ENCODE measurements around the gene POGLUT3. TPM values are rescaled to one million over a fixed set of nuclear protein-coding genes. Genes with fewer than 3 reads are reported as not detected.

Gene POGLUT3, protein sequence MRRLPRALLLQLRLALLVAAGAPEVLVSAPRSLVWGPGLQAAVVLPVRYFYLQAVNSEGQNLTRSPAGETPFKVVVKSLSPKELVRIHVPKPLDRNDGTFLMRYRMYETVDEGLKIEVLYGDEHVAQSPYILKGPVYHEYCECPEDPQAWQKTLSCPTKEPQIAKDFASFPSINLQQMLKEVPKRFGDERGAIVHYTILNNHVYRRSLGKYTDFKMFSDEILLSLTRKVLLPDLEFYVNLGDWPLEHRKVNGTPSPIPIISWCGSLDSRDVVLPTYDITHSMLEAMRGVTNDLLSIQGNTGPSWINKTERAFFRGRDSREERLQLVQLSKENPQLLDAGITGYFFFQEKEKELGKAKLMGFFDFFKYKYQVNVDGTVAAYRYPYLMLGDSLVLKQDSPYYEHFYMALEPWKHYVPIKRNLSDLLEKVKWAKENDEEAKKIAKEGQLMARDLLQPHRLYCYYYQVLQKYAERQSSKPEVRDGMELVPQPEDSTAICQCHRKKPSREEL
- total RNA-seq, result 37.7 TPM

DNA sequence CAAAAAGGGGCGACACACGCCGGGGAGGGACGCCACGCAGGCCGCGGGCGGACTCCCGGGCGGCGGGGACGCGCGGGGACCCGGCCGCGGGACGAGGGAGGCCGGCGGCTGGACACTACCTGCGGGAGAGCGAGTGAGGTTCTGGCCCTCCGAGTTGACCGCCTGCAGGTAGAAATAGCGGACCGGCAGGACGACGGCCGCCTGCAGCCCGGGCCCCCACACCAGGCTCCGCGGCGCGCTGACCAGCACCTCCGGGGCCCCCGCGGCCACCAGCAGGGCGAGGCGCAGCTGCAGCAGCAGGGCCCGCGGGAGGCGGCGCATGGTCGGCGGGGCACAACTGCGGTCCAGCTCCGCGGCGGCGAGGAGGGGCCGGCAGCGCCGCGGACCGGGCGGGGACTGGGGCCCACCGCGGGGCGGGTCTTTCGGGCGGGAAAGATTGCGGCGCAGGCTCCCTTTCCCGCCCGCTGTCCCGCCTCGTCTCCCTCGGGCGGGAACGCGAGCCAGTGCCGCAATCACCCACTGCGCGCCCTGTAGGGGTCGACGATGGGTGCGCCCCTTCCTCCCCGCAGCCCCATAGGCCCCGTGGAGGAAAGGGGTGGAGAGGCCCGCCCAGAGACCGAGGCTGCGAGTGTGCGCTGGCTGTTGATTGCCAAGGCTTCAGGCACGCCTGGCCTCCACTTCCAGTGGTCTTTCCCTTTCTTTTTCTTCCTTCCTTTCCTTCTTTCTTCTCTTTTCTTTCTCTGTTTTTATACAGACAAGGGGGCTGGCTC is at the start of gene POGLUT3:
Gene POGLUT3, minus strand, starts transcription at position 339 of the 770 bp plus-strand sequence. Its CDS starts 18 bp downstream, at position 321.
- DNase-seq (ENCODE audit: low spot score), result peak; percentile 54

DNA sequence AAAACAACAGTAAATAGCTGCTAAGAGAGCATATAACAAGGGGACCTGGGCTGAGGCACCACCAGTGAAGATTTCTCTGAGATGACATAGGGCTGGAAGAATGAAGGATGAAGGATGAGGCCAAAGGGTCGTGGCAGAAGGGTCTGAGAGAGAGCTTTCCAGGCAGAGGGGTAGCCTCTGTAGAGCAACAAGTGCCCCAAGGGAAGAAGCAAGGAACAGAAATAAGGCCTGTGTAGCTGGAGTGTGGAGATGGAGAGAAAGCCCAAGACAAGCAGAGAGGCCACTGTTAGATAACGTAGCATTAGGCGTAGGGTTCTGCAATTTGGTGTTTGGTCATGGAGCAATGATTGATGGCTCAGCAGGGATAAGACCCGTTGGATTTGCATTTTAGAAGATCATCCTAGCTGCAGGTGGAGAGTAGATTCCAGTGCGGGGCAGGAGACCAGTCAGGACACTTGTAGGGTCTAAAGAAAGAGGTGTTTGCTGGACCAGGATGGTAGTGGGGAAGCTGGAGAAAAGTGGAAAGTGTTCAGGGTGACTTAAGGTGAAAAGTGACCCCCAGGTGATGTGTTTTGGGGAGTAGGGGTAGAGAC is 47.8 kb upstream of the POGLUT3 start:
- DNase-seq (ENCODE audit: low spot score), result no peak

DNA sequence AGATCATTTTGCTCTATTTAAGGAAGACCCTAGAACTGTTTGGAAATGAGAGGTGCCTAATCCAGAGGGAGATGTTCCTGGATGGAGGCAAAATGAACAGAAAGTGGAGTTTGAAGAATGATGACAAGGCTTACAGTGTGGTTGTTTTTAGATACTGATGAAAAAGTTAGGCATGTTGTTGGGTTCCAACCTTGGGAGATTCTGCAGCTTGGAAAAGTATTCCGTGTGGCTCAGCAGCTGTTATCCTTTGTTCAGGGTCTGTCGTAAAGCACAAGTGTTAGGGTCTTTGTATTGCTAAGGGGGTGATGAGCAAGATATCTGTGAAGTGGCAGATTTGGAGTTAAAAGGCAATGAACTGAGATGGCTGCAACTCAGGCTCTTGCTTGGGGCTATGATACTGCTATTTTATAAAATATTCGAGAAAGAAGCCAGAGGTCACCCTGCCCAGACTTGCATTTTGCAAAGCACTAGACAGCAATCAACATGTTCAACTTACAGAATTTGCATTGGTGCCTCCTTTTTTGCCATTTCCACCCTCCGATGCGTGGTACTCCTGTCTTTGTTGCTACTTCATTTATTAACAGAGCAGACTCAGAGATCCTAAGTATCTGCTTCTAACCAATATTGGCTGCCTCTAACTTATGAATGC is 45.3 kb upstream of the POGLUT3 start:
- DNase-seq (ENCODE audit: low spot score), result no peak

DNA sequence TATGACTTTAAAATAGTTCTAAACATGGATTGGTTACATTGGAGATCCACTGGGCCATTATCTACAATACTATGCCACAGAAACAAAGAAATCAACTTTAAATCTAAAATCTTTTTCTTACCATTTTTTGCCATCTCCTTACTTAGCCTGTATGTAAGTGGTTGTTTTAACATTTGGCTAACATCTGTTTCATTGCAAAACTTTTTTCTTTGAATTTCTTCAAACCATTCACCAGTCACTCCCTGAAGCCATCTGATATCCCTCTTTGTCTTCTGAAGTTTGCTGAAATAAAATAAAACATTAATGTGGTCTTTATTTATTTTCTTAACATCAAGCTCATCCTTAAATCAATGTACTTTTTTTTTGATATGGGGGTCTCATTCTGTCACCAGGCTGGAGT is 43.3 kb upstream of the POGLUT3 start:
- no peak for DNase-seq (ENCODE audit: low spot score)

DNA sequence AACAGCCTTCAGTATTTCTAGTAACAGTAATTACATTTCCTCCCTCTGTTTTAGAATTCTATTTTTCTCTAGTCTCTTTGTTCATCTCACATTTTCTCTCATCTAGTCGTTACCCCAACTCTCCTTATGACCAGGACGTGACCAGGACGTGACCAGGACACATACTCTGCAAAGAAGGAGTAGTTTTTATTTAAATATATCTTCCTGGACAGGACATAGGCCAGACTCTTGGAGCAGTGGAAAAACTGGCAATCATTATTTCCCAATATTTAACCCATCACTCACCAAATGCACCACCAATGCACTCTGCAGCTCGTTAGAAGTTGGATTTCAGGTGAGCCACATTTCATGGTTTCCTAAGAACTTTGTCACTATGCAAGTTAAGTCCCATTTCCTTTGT is 40.3 kb upstream of the POGLUT3 start:
- DNase-seq (ENCODE audit: low spot score), result no peak

DNA sequence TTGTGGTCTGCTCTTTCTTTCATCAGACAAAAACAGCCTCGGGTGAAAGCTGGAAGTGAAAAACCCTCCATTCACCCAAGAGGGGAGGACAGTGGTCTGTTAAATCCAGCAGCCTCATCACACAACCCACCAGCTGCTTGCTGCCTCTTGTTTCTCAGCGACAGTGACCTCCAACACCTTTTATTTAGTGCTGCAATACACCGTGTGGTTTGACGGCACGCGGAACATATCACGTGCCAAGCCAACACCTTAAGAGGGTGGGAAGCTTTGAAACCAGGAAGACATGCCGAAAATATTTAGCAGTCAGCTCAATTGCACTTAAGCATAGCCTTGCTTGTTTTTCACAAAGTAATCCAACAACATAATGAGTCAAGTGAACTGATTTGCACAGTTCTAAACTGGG is 39.8 kb upstream of the POGLUT3 start:
- DNase-seq (ENCODE audit: low spot score), result no peak

DNA sequence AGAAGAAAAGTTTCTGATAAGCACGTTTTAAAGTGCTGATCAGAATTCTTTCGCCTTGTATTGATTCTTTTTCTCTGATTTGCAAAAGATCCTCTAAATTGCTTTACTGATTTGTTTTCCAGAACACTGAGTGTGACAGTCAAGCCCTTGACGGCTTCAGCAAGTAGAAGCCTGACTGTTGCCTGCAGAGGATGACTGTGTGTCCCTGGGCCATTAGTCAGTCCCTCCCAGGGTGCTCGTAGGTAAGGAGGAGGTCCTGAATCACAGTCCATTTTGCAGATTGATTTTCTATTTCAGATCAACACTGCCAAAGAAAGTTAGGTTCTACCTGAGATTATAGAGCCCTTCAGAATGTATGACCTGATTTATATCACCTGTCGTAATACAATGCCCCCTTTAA is 38.6 kb upstream of the POGLUT3 start:
- DNase-seq (ENCODE audit: low spot score), result no peak

DNA sequence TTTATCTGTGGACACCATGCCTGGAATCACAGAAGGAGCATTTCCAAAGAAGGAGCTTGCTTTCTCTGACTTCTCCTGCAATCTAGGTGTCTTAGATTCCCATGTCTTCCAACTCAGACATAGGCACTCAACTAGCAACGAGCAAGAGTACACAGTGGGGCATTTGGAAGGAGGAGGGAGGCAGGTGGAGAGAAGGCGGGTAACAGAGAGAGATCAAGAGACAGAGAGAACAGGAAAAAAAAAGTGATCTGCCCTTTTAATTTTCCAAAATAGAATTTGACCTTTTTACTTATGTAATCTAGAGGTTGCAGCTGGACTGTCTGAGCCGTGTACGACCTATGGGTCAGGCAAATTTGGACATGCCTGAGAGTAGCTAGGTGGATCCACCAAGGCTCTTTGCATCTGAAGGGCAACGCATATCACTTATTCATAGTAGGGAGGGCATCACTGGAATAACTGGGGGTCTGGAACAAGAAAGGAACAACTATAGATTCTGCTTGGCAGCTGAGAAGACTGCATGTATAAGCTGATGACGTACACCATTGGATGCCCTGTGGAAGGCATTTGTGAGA is 37.3 kb upstream of the POGLUT3 start:
- DNase-seq (ENCODE audit: low spot score), result no peak

DNA sequence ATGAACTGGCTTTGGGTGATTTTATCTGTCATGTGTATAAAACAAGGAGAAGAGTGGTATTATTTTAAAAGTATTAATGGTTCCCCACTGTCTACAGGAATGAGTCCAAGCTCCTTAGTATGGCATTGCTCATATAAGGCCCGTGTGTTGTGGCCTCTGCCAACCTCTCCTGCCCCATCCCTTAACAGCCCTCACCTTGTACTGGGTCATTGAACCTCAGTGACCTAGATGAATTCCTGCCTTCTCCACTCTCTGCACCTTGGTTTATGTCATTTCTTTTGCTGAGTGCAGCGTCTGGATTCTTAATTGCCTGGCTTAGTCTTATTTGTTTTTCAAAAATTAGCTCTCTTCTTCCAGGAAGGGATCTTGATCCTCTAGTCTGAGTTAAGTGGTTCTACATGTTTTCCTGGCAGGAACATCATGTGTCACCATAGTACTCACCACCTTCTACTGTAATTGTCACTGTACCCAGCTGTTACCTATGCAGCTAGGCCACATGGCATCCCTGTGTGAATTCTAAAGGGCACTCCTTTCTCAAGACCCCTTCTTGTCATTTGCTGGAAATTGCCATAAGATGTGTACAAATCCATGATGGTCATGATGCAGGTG is 36.2 kb upstream of the POGLUT3 start:
- DNase-seq (ENCODE audit: low spot score), result no peak

DNA sequence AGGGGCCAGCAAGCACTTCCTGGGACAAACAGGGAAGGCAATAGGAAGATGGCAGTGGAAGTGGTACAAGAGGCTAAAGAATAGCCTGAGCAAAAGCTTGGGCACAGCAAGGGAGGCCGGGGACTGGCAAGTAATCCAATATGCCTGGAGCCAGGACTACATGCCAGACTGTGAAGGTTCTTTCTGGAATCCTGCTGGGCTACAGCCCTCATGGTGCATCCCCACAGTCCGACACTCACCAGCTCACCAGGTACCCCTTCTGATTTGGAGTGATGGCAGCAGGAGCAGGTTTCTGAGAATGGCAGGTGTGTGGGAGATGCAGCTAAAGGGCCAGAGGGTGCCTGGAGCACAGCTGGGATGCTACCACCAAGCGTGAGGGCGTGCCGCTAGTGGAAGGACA is 32.2 kb upstream of the POGLUT3 start:
- no peak for DNase-seq (ENCODE audit: low spot score)

DNA sequence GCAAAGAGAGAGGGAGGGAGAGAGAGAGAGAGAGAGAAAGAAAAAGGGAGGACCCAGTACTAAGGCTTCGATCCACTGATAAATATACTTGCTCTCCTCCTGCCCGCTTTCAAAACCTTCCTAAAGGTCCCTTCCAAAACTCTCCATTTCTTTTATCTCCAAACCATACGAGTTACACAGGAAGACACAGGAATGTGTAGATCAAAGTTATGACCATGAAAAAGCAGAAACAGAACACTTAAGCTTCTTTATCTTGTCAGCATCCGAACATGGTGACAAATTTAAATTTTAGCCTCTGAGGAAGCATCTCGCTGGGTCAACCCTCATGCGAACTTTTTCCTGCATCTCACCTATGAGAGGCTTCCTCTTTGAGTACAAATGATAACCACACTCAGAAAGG is 29.2 kb upstream of the POGLUT3 start:
- DNase-seq (ENCODE audit: low spot score), result no peak

DNA sequence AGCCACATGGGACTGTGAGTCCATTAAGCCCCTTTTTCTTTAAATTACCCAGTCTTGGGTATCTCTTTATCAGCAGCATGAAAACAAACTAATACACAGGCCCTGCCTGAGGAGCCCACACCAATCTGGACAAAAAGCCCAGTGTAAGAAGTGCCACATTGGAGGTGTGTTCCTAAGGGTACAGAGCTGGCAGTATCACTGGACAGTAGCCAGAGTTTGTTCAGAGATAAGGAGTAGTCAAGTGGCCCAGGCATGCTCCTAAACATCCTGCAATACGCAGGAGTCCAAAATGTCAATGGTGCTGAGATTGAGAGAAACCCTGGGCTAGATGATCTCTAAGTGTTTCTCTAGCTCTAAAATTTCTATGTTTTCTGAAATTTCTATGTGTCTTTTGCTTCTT is 27.0 kb upstream of the POGLUT3 start:
- no peak for DNase-seq (ENCODE audit: low spot score)

DNA sequence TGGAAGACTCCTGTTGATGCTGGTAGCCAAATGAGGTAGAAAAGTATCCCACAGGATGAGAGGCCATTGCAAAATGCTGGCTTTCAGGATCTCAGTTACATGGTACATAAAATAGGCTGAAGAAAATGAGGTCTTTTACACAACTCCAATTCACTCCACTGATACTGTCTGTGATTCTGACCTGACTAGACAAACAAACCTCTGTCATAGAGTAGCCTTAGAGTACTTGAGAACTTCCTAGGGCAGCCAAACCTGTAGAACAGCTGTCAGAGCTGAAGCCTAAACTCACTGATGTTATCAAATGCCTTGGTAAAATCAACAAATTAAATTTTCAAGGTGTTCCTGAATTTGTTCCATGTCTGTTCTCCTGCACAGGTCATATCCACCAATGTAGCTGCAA is 26.2 kb upstream of the POGLUT3 start:
- DNase-seq (ENCODE audit: low spot score), result no peak

DNA sequence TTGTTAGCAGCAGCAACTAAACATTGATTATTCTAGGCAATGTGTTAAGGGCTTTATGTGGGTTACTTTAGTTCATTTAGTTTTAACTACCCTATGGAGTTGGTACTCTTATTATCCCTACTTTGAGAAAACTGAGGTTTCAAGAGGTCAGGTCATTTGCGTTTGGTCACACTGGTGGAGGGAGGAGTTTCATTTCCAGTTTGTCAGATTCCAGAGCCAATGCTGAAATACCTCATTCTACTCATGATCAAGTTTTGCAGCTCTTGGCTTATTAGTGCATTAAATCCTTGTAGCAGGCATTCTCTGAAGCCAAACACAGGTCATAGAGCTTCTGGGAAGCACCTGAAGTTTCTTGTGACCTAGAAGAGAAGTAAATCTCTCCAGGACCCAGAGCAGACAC is 24.1 kb upstream of the POGLUT3 start:
- DNase-seq (ENCODE audit: low spot score), result no peak

DNA sequence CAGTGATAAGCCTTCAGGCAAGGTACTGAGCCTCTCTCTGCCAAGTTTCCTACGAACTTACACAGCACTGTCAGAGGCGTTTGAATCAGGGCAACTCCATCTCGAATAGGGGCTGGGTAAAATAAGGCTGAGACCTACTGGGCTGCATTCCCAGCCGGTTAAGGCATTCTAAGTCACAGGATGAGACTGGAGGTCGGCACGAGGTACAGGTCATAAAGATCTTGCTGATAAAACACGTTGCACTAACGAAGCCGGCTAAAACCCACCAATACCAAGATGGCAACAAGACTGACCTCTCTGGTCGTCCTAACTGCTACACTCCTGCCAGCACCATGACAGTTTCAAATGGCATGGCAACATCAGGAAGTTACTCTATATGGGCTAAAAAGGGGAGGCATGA is 20.4 kb upstream of the POGLUT3 start:
- no peak for DNase-seq (ENCODE audit: low spot score)

DNA sequence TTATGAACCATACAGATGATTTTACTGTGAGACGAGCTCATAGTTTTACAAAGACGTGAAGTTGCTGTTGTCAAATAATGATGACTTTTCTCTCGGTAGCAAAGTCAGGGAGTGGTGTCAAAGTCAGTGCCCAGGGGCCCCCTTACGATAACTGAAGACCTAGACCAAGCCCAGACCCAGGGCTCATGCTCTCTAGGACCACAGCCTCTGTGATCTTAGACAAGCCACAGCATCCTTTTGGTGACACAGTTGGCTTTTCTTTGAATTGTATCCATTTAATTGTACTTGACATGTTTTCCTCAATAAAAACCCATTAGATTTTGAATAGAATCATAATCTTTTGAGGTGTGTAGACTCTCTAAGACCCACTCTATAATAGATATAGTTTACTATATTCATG is 17.9 kb upstream of the POGLUT3 start:
- no peak for DNase-seq (ENCODE audit: low spot score)

DNA sequence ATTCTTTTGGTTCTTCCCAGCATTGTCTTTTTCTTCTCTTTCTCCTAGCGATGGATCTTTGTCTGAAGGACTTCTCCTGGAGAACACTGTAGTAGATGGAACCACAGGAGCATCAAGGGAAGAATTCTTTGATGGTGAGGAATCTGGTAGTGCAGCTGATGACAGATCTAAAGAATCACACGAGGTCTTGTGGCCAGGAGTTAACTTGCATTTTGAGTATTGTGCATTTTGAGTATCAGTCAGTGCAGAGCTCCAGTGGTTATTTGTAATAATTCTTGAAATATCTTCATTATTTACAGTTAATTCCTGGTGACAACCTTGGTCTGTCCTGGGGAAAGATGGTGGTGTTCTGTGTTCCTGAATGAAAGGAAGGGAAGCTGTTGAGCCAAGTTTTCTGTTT is 14.5 kb upstream of the POGLUT3 start:
- DNase-seq (ENCODE audit: low spot score), result no peak

DNA sequence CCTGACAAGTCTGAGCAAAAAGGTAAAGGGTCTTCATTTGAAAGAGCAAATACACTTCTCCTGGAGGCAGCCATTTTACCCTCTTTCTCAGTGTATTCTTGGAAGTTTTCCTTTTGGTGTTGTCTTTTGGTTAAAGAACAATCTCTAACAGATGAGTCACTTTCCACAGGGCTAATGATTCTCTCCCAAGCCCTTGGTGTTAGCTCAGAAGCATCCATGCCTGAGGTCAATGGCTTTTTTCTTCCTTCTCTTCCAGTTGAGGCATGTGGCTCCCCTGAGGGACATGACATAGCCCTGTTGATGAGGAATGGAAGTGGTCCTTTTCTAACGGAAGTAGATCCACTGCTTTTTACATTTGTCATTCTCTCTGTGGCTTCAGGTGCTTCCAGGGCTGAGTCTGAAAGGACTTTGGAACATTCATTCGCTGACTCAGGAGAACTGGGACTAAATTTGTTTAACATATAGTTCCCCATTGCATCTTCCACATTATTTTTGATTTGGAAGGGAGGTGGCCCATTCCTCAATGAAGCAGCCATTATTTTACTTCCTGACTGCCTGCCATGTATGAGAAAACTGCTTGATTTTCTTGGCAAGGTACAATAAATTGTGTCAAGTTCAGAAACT is 13.8 kb upstream of the POGLUT3 start:
- no peak for DNase-seq (ENCODE audit: low spot score)

DNA sequence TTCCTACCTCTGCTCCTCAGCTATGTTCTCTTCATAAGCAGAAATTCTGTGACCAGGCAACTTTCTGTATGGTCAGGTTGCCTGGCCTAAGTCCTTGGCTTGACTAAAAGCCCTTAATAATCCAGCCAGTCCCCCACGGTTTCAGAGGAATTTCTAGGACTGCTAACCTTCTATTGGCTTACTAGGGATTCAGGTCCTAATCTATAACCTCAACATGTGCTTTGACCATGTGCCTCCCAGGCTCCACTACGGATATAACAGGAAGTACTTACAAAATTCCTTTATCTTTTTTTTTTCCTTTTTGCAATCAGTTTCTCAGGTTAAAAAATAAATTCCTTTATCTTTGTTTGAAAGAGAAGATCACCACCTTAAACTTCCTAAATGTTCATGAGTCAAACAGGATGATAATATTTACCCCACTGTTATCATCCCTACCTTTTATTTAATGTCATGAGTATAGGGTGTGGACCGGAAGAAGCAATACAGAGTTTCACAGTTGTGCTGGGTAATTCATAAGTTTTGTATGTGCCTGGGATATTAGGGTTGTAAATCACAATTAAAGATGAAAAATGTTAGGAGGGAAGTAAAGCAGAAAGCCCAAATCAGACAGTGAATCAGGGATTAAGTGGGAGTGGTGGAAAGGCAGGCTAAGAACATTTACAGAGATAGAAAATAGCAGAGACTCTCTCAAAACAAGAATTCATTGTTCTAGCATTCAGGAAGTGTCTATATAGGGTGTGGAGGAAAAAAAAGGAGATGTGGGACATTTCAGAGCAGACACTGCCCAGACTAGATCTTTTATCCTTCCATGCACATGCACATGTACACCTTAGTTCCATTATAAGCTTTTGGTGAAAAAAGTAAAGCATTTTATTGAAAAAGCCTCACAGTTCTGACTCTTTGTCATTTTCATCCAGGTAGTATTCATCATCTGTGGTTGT is 10.7 kb upstream of the POGLUT3 start:
- no peak for DNase-seq (ENCODE audit: low spot score)

DNA sequence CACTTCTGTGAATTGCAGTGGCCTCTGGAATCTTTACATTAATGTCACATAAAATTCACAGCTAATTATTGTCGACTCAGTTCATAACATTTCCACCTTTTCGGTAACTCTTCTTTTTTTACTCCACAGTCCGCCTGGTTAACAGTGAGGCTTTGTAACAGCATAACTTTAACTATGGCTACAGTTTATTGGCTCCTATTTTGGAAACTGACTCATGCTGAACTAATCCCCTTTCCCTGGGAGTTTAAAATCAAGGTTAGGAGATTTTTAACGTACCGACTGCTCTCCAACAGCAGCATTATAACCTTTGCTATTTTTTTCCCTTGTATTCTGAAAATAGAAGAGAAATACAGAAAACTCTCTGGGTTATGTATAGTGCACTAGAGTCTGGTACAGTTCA is 3.2 kb upstream of the POGLUT3 start:
- no peak for DNase-seq (ENCODE audit: low spot score)
